Measurements from ENCODE around the gene C1QTNF6. TPM values are rescaled to one million over a fixed set of nuclear protein-coding genes. Genes with fewer than 3 reads are reported as not detected.
"Not testable (repeated sequence)": the region's sequence is repeated elsewhere in the genome, so short reads cannot be mapped to it uniquely, and the experiment has no call there.

Gene C1QTNF6
- total RNA-seq, 6 experiments from 2014 or later, result 3.3 to 5.0 (median 4.0) TPM

DNA sequence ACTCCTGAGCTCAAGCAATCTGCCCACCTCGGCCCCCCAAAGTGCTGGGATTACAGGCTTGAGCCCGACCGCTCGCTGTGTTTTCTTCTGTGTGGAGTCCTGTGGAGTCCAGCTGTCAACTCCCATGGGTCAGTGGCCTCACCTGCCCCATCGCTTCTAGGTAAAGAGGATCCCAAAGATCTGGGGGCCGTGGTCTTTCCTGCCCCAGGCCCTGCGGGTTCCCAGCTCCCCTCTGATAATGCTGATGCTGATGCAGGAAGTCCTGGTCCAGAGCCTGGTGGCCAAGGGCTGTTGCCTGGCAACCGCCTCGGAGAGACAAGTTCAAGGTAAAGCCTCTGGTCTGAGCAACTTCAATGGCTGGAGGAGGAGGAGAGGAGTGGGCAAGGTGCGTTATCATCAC, 14.7 kb upstream of the C1QTNF6 start:
- Mint-ChIP-seq H3K27ac (no peak overlapping the region), H3K4me1 (ENCODE audit: low read depth) (peaks cover 7% of the 10 kb centered on the region), H3K36me3 (ENCODE audit: low read depth) (no peaks in the 10 kb centered on the region), H3K27me3 (ENCODE audit: insufficient read depth) (no peaks in the 10 kb centered on the region; the same call in 1 of the 2 replicates), H3K9me3 (no peaks in the 10 kb centered on the region), H3K4me3 (no peak overlapping the region)
- no peak for TF ChIP-seq CTCF (IDR thresholded peaks at IDR 0.05)
- DNase-seq, result no peak

DNA sequence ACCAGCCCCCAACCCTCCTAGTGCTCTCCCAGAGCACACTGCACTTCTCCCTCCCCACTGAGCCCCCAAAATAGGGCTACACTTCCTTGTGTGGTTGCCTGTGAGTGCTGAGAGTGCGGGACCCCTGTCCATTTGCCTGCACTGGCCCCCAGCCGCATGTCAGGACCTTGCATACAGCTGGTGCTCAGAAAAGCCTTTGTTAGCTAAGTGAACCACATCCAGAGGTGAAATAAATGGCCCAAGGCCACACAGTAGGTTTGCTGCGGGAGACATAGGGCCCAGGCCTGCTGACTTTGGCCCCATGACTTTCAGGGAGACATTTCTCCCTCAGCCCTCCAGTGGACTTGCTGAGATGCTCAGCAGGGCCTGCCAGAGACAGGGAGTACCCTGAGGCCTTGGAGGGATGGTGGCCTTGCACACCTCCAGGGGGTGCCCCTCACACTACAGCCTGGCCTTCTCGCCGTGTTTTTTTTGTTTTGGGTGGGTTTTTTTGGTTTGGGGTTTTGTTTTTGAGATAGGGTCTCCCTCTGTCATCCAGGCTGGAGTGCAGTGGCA, 14.0 kb upstream of the C1QTNF6 start:
- no peaks in the 10 kb centered on the region for H3K9me3 Mint-ChIP-seq
- H3K27me3 Mint-ChIP-seq (ENCODE audit: insufficient read depth), result no peaks in the 10 kb centered on the region; the same call in 1 of the 2 replicates
- peaks cover 14% of the 10 kb centered on the region for H3K4me1 Mint-ChIP-seq (ENCODE audit: low read depth)
- H3K27ac Mint-ChIP-seq, result no peak overlapping the region
- peak; percentile 26; the same call in 1 of the 2 replicates for TF ChIP-seq CTCF (IDR thresholded peaks at IDR 0.05)
- no peaks in the 10 kb centered on the region for H3K36me3 Mint-ChIP-seq (ENCODE audit: low read depth)
- no peak for DNase-seq
- no peak overlapping the region for H3K4me3 Mint-ChIP-seq

- H3K4me1 Mint-ChIP-seq (ENCODE audit: low read depth), result peaks cover 20% of the 10 kb centered on the region
- not testable (repeated sequence) for DNase-seq; H3K4me3 Mint-ChIP-seq; H3K27ac Mint-ChIP-seq; H3K9me3 Mint-ChIP-seq; H3K27me3 Mint-ChIP-seq (ENCODE audit: insufficient read depth); H3K36me3 Mint-ChIP-seq (ENCODE audit: low read depth)
These were observed 13.4 kb upstream of the C1QTNF6 start for GRCh38 chr22:37201443-37201820.

DNA sequence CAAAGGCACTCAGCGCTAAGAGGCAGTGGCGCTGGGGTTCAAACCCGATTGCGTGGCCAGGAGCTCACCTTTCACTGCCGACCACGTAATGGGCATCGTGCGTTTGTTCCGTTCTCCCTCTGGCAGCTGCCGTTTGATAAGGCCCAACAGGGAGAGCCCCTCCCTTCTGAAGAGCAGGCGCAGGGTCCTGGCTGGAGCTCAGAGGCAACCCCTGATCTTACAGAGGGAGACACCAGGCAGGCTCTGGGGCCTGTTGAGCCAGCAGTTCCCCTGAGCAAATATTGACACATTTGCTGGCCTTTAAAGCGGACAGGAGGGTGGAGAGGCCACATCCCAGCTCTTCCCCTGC, 11.7 kb upstream of the C1QTNF6 start:
- Mint-ChIP-seq H3K4me3 (peak overlapping the region; percentile 51), H3K9me3 (no peaks in the 10 kb centered on the region), H3K36me3 (ENCODE audit: low read depth) (no peaks in the 10 kb centered on the region), H3K27ac (no peak overlapping the region), H3K27me3 (ENCODE audit: insufficient read depth) (peaks cover 2% of the 10 kb centered on the region; the same call in 1 of the 2 replicates), H3K4me1 (ENCODE audit: low read depth) (peaks cover 31% of the 10 kb centered on the region)
- TF ChIP-seq CTCF (IDR thresholded peaks at IDR 0.05), result peak; percentile 49
- DNase-seq, result no peak

- Mint-ChIP-seq H3K27ac (peak overlapping the region; percentile 89), H3K4me1 (ENCODE audit: low read depth) (peaks cover 31% of the 10 kb centered on the region), H3K4me3 (peak overlapping the region; percentile 85), H3K27me3 (ENCODE audit: insufficient read depth) (peaks cover 2% of the 10 kb centered on the region; the same call in 1 of the 2 replicates), H3K9me3 (no peaks in the 10 kb centered on the region), H3K36me3 (ENCODE audit: low read depth) (no peaks in the 10 kb centered on the region)
- peak; percentile 93 for TF ChIP-seq CTCF (IDR thresholded peaks at IDR 0.05)
- DNase-seq, result peak; percentile 96
These were observed 11.2 kb upstream of the C1QTNF6 start for GRCh38 chr22:37199103-37199759.

GRCh38 chr22:37198258-37199102, 10.4 kb upstream of the C1QTNF6 start:
- peak; percentile 73 for DNase-seq
- Mint-ChIP-seq H3K36me3 (ENCODE audit: low read depth) (no peaks in the 10 kb centered on the region), H3K9me3 (no peaks in the 10 kb centered on the region), H3K27ac (peak overlapping the region; percentile 89), H3K4me3 (peak overlapping the region; percentile 85), H3K27me3 (ENCODE audit: insufficient read depth) (peaks cover 2% of the 10 kb centered on the region; the same call in 1 of the 2 replicates), H3K4me1 (ENCODE audit: low read depth) (peaks cover 31% of the 10 kb centered on the region)
- TF ChIP-seq CTCF (IDR thresholded peaks at IDR 0.05), result peak; percentile 93
